ENCODE data around the gene ITSN2.
"Not testable (repeated sequence)": the region's sequence is repeated elsewhere in the genome, so short reads cannot be mapped to it uniquely, and the experiment has no call there.

ITSN2 gene

DNA sequence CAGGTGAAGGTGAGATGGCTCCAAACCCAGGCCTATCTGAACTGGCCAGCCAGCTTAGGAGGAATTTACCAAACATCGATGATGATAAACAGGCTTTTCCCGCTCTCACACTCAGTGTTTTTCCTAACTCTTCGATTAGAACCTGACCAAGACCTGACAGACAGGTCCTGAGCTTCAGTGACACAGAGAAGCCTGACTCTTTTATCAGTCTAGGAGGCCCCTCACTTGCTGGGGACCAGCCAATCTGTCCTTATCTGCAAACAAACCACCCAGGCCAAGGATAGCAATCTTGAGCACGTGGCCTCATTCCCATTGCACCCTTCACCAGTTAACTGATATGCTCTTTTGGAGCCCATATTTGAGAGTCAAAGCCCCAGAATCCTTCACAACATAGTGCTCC is 1.9 kb upstream of the ITSN2 start:
- DNase-seq (ENCODE audit: extremely low read depth, low read depth) = no peak

GRCh38 chr2:24360963-24361330 is 611 bp upstream of the ITSN2 start:
- DNase-seq (ENCODE audit: extremely low read depth, low read depth) = no peak
- TF ChIP-seq, protein P1, sequence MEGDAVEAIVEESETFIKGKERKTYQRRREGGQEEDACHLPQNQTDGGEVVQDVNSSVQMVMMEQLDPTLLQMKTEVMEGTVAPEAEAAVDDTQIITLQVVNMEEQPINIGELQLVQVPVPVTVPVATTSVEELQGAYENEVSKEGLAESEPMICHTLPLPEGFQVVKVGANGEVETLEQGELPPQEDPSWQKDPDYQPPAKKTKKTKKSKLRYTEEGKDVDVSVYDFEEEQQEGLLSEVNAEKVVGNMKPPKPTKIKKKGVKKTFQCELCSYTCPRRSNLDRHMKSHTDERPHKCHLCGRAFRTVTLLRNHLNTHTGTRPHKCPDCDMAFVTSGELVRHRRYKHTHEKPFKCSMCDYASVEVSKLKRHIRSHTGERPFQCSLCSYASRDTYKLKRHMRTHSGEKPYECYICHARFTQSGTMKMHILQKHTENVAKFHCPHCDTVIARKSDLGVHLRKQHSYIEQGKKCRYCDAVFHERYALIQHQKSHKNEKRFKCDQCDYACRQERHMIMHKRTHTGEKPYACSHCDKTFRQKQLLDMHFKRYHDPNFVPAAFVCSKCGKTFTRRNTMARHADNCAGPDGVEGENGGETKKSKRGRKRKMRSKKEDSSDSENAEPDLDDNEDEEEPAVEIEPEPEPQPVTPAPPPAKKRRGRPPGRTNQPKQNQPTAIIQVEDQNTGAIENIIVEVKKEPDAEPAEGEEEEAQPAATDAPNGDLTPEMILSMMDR (IDR thresholded peaks at IDR 0.05; ENCODE audit: low read depth, low read length) = no peak

More for the DNA sequence above, 1.9 kb upstream of the ITSN2 start:
- TF ChIP-seq, protein P1 (IDR thresholded peaks at IDR 0.05; ENCODE audit: low read depth, low read length) = no peak

GRCh38 chr2:24359129-24360049 is 947 bp downstream of the ITSN2 start:
- DNase-seq (ENCODE audit: extremely low read depth, low read depth) = no peak

DNA sequence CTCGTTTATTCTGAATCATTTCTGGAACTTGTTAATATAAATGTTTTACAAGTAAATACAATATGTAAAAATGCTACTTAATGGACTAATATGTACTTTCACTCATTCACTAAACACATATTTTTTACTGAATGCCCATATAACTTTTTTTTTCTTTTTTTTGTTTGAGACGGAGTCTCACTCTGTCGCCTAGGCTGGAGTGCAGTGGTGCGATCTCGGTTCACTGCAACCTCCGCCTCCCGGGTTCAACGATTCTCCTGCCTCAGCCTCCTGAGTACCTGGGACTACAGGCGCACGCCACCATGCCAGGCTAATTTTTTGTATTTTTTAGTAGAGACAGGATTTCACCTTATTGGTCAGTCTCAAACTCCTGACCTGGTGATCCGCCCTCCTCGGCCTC is 2.6 kb downstream of the ITSN2 start:
- not testable (repeated sequence) for DNase-seq (ENCODE audit: extremely low read depth, low read depth)

More at GRCh38 chr2:24359129-24360049, 947 bp downstream of the ITSN2 start:
- TF ChIP-seq, protein P1 (IDR thresholded peaks at IDR 0.05; ENCODE audit: low read depth, low read length) = no peak

DNA sequence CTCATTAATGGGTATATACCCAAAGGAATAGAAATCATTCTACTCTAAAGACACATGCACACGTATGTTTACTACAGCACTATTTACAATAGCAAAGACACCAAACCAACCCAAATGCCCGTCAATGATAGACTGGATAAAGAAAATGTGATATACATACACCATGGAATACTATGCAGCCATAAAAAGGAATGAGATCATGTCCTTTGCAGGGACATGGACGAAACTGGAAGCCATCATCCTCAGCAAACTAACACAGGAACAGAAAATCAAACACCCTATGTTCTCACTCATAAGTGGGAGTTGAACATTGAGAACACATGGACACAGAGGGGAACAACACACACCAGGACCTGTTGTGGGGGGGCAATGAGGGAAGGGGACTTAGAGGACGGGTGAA is 3.2 kb downstream of the ITSN2 start:
- DNase-seq (ENCODE audit: extremely low read depth, low read depth) = not testable (repeated sequence)

DNA sequence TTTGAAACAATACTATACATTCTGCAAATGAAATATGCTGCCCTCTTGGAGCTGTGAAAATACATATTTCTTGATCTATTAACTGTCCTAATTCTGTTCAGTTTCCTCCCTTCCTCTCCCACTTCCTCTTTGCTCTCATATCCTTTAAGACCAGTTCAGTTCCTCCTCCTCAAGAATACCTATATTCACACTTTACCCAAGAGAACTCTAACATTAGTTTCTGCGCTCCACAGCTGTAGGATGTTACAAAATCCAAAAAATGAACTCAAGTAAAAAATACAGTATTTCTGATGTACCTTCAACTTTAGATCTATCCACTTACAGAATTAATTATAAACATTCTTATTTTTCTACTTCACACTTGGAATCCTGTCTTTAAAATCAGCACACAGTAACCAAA is 5.4 kb downstream of the ITSN2 start:
- TF ChIP-seq, protein P1 (IDR thresholded peaks at IDR 0.05; ENCODE audit: low read depth, low read length) = no peak
- DNase-seq (ENCODE audit: extremely low read depth, low read depth) = no peak

DNA sequence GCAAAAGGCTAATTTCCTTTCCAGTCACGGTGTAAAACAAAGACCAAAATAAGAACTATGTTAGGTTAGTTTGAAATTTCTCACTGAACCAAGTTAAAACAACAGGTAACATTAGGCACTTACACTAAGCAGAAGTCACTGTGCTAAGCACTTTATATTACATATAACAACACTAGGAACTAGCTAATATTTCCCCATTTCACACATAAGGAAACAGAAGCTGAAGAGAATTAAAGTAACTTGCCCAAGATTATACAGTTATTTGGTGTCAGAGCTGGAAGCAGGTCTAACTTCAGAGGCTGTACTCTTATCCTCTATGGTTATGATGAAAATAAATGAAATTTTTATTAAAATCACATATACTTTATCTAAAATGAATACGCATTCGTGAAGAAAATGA is 5.9 kb downstream of the ITSN2 start:
- TF ChIP-seq, protein P1 (IDR thresholded peaks at IDR 0.05; ENCODE audit: low read depth, low read length) = no peak
- DNase-seq (ENCODE audit: extremely low read depth, low read depth) = no peak

DNA sequence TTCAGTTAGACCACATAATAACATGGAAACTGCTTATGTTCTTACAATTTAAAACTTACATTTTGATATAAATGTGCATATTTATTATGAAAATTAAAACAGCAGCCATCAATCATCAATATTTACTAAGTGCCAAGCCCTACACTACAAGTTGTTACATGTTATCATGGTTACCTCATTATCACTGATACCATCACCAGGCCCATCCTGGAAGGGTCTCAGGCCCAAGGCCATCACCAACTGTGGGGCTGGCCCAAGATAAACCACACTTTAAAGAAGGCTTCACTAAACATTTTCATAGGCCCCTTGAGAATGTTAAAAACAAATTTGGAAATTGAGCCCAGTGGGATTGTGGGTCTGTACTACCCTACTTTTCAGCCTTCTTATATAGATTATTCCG is 6.4 kb downstream of the ITSN2 start:
- TF ChIP-seq, protein P1 (IDR thresholded peaks at IDR 0.05; ENCODE audit: low read depth, low read length) = no peak
- no peak for DNase-seq (ENCODE audit: extremely low read depth, low read depth)

Measured in AG09319 (cell line).